T-helper 1 cell treated with Interleukin-12 subunit alpha and Interleukin-12 subunit beta and Interleukin-4 antibody, amounts not matched to agents 30 μg/mL and 1 μg/mL, for 36 hours (primary cell): ENCODE data around the gene PHEX.

Experiments
- H3K27ac Mint-ChIP-seq: one replicate; pipeline ENCODE4 v1.8.0; 2021; ENCODE audit warnings: mild to moderate bottlenecking, mixed read lengths
- H3K27me3 Mint-ChIP-seq: one replicate; pipeline ENCODE4 v1.8.0; 2021; ENCODE audit warnings: low read depth, mixed read lengths
- H3K36me3 Mint-ChIP-seq: one replicate; pipeline ENCODE4 v1.8.0; 2021; ENCODE audit warnings: low read depth, mixed read lengths
- H3K4me1 Mint-ChIP-seq: one replicate; pipeline ENCODE4 v1.8.0; 2021; ENCODE audit warnings: low read depth, mixed read lengths
- H3K4me3 Mint-ChIP-seq: one replicate; pipeline ENCODE4 v1.8.0; 2021; ENCODE audit warnings: mild to moderate bottlenecking, moderate library complexity, mixed read lengths
- H3K9me3 Mint-ChIP-seq: one replicate; pipeline ENCODE4 v1.8.0; 2021; ENCODE audit warnings: mixed read lengths

The PHEX gene

GRCh38 chrX:22135171-22135711, 103.1 kb downstream of the PHEX start:
- H3K27me3 Mint-ChIP-seq: no peaks in the 10 kb centered on the region
- H3K4me1 Mint-ChIP-seq: no peaks in the 10 kb centered on the region
- H3K36me3 Mint-ChIP-seq: no peaks in the 10 kb centered on the region
- H3K27ac Mint-ChIP-seq: no peak overlapping the region
- no peak overlapping the region for H3K4me3 Mint-ChIP-seq
- no peaks in the 10 kb centered on the region for H3K9me3 Mint-ChIP-seq

GRCh38 chrX:22135994-22136684, 104.0 kb downstream of the PHEX start:
- H3K27me3 Mint-ChIP-seq: no peaks in the 10 kb centered on the region
- H3K4me3 Mint-ChIP-seq: no peak overlapping the region
- no peak overlapping the region for H3K27ac Mint-ChIP-seq
- H3K9me3 Mint-ChIP-seq: no peaks in the 10 kb centered on the region
- no peaks in the 10 kb centered on the region for H3K4me1 Mint-ChIP-seq
- H3K36me3 Mint-ChIP-seq: no peaks in the 10 kb centered on the region

- no peaks in the 10 kb centered on the region for H3K4me1 Mint-ChIP-seq
- no peak overlapping the region for H3K4me3 Mint-ChIP-seq
- no peak overlapping the region for H3K27ac Mint-ChIP-seq
- H3K9me3 Mint-ChIP-seq: no peaks in the 10 kb centered on the region
- H3K27me3 Mint-ChIP-seq: no peaks in the 10 kb centered on the region
- no peaks in the 10 kb centered on the region for H3K36me3 Mint-ChIP-seq
Measured at GRCh38 chrX:22136711-22137110, 104.6 kb downstream of the PHEX start.

- Mint-ChIP-seq H3K4me3 (no peak overlapping the region), H3K9me3 (no peaks in the 10 kb centered on the region), H3K4me1 (no peaks in the 10 kb centered on the region), H3K27me3 (no peaks in the 10 kb centered on the region), H3K36me3 (no peaks in the 10 kb centered on the region), H3K27ac (no peak overlapping the region)
Measured at GRCh38 chrX:22139822-22140221, 107.7 kb downstream of the PHEX start.

- Mint-ChIP-seq H3K27me3 (no peaks in the 10 kb centered on the region), H3K27ac (no peak overlapping the region), H3K4me1 (no peaks in the 10 kb centered on the region), H3K9me3 (no peaks in the 10 kb centered on the region), H3K4me3 (no peak overlapping the region), H3K36me3 (no peaks in the 10 kb centered on the region)
Measured at GRCh38 chrX:22141047-22141730, 109.1 kb downstream of the PHEX start.

- Mint-ChIP-seq H3K4me1 (no peaks in the 10 kb centered on the region), H3K9me3 (no peaks in the 10 kb centered on the region), H3K27ac (no peak overlapping the region), H3K36me3 (no peaks in the 10 kb centered on the region), H3K27me3 (no peaks in the 10 kb centered on the region), H3K4me3 (no peak overlapping the region)
Measured at GRCh38 chrX:22147214-22147613, 115.1 kb downstream of the PHEX start.

GRCh38 chrX:22147942-22148341, 115.8 kb downstream of the PHEX start:
- Mint-ChIP-seq H3K4me1 (no peaks in the 10 kb centered on the region), H3K4me3 (no peak overlapping the region), H3K36me3 (no peaks in the 10 kb centered on the region), H3K9me3 (no peaks in the 10 kb centered on the region), H3K27me3 (no peaks in the 10 kb centered on the region), H3K27ac (no peak overlapping the region)

- no peaks in the 10 kb centered on the region for H3K36me3 Mint-ChIP-seq
- H3K4me3 Mint-ChIP-seq: no peak overlapping the region
- no peak overlapping the region for H3K27ac Mint-ChIP-seq
- no peaks in the 10 kb centered on the region for H3K27me3 Mint-ChIP-seq
- no peaks in the 10 kb centered on the region for H3K9me3 Mint-ChIP-seq
- H3K4me1 Mint-ChIP-seq: no peaks in the 10 kb centered on the region
Measured at GRCh38 chrX:22148565-22148964, 116.4 kb downstream of the PHEX start.

GRCh38 chrX:22150371-22150770, 118.2 kb downstream of the PHEX start:
- H3K9me3 Mint-ChIP-seq: no peaks in the 10 kb centered on the region
- no peak overlapping the region for H3K4me3 Mint-ChIP-seq
- H3K27ac Mint-ChIP-seq: no peak overlapping the region
- H3K4me1 Mint-ChIP-seq: no peaks in the 10 kb centered on the region
- H3K36me3 Mint-ChIP-seq: no peaks in the 10 kb centered on the region
- no peaks in the 10 kb centered on the region for H3K27me3 Mint-ChIP-seq

GRCh38 chrX:22155126-22155525, 123.0 kb downstream of the PHEX start:
- no peak overlapping the region for H3K4me3 Mint-ChIP-seq
- no peaks in the 10 kb centered on the region for H3K36me3 Mint-ChIP-seq
- no peaks in the 10 kb centered on the region for H3K27me3 Mint-ChIP-seq
- H3K9me3 Mint-ChIP-seq: no peaks in the 10 kb centered on the region
- H3K27ac Mint-ChIP-seq: no peak overlapping the region
- no peaks in the 10 kb centered on the region for H3K4me1 Mint-ChIP-seq

- Mint-ChIP-seq H3K36me3 (no peaks in the 10 kb centered on the region), H3K27me3 (no peaks in the 10 kb centered on the region), H3K4me1 (no peaks in the 10 kb centered on the region), H3K9me3 (no peaks in the 10 kb centered on the region), H3K27ac (no peak overlapping the region), H3K4me3 (no peak overlapping the region)
Measured at GRCh38 chrX:22159071-22159470, 126.9 kb downstream of the PHEX start.

GRCh38 chrX:22163326-22163725, 131.2 kb downstream of the PHEX start:
- H3K27ac Mint-ChIP-seq: no peak overlapping the region
- H3K4me1 Mint-ChIP-seq: no peaks in the 10 kb centered on the region
- no peaks in the 10 kb centered on the region for H3K36me3 Mint-ChIP-seq
- H3K4me3 Mint-ChIP-seq: no peak overlapping the region
- H3K9me3 Mint-ChIP-seq: no peaks in the 10 kb centered on the region
- no peaks in the 10 kb centered on the region for H3K27me3 Mint-ChIP-seq

- Mint-ChIP-seq H3K27me3 (no peaks in the 10 kb centered on the region), H3K4me1 (no peaks in the 10 kb centered on the region), H3K4me3 (no peak overlapping the region), H3K27ac (no peak overlapping the region), H3K36me3 (no peaks in the 10 kb centered on the region), H3K9me3 (no peaks in the 10 kb centered on the region)
Measured at GRCh38 chrX:22164770-22165388, 132.8 kb downstream of the PHEX start.

- H3K4me1 Mint-ChIP-seq: no peaks in the 10 kb centered on the region
- no peak overlapping the region for H3K27ac Mint-ChIP-seq
- H3K4me3 Mint-ChIP-seq: no peak overlapping the region
- no peaks in the 10 kb centered on the region for H3K36me3 Mint-ChIP-seq
- H3K9me3 Mint-ChIP-seq: no peaks in the 10 kb centered on the region
- H3K27me3 Mint-ChIP-seq: no peaks in the 10 kb centered on the region
Measured at GRCh38 chrX:22165732-22166457, 133.8 kb downstream of the PHEX start.
